GM20000 (cell line): ENCODE data around the gene PPIP5K2.
"Not testable (repeated sequence)": the region's sequence is repeated elsewhere in the genome, so short reads cannot be mapped to it uniquely, and the experiment has no call there.

ENCODE experiments used
- DNase-seq: peaks from one replicate; pipeline ENCODE4 v3.0.0; 2012; ENCODE audit warnings: low spot score
- TF ChIP-seq, protein P1 (sequence below): IDR thresholded peaks from 2 replicates; pipeline ENCODE4 v1.5.1; 2012; ENCODE audit warnings: mild to moderate bottlenecking, control low read depth; ENCODE audit errors: extremely low read depth, missing control alignments

Gene PPIP5K2

GRCh38 chr5:103217101-103217500 lies 97.0 kb downstream of the PPIP5K2 start:
- no peak for DNase-seq
- TF ChIP-seq, protein P1, sequence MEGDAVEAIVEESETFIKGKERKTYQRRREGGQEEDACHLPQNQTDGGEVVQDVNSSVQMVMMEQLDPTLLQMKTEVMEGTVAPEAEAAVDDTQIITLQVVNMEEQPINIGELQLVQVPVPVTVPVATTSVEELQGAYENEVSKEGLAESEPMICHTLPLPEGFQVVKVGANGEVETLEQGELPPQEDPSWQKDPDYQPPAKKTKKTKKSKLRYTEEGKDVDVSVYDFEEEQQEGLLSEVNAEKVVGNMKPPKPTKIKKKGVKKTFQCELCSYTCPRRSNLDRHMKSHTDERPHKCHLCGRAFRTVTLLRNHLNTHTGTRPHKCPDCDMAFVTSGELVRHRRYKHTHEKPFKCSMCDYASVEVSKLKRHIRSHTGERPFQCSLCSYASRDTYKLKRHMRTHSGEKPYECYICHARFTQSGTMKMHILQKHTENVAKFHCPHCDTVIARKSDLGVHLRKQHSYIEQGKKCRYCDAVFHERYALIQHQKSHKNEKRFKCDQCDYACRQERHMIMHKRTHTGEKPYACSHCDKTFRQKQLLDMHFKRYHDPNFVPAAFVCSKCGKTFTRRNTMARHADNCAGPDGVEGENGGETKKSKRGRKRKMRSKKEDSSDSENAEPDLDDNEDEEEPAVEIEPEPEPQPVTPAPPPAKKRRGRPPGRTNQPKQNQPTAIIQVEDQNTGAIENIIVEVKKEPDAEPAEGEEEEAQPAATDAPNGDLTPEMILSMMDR: no peak

DNA sequence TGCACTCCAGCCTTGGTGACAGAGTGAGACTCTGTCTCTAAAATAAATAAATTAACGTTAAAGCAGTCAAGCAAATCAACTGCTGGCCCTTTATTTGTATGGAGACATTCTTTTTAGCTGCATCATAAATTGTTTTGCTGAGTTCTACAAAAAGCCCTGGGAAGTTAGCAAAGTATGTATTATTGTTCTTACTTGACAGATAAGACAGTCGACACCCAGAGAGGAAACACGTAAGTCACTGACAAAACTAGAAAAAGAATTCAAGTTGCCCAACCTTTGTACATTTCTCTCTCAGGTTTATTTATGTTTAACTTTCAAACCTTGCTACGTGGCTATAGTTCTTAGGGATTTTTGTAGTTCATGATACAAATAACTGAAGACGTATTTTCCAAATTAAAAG lies 98.1 kb downstream of the PPIP5K2 start:
- TF ChIP-seq, protein P1: no peak
- no peak for DNase-seq

DNA sequence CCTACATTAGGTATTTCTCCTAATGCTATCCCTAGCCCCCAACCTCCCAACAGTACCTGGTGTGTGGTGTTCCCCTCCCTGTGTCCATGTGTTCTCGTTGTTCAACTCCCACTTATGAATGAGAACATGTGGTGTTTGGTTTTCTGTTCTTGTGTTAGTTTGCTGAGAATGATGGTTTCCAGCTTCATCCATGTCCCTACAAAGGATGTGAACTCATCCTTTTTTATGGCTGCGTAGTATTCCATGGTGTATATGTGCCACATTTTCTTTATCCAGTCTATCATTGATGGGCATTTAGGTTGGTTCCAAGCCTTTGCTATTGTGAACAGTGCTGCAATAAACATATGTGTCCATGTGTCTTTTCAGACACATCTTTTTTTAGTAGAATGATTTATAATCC lies 99.0 kb downstream of the PPIP5K2 start:
- DNase-seq: not testable (repeated sequence)

GRCh38 chr5:103223031-103223955 lies 103.2 kb downstream of the PPIP5K2 start:
- DNase-seq: no peak
- TF ChIP-seq, protein P1: no peak

DNA sequence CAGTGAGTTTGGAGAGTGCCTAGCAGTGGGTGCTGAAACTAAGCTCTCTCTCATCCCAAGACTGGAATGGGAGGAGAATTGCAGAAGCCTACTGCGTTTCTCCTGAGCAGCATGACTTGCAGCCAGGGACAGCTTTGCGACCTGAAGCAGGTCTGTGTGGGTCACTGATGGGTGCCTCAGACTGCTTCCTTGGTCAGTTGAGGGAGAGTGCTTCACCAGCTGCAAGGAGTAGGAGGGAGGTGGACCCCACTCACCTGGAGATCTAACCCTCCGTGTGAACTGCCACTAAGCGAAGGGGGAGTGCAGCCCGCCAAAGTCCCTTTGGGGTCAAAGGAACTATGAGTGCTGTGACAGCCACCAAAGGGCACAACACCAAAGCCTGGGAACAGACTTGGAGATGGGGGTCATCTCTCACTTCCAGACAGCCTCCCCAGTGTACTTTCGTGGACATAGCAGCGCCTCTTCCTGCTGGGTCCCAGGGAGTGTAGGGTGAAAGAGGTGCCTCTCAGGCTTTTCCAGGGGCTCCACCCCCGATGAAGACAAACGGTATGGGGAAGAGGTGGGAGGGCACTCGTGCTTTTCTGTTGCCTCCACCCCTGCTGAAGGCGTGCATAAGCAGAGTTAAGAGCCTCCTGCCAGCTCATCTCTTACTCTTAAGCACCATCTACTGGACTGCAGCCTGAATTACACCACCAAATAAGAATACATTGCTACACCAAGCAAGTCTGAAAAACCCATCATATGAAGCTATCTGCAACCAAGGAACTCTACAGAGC lies 104.2 kb downstream of the PPIP5K2 start:
- TF ChIP-seq, protein P1: peak; percentile 51
- DNase-seq: peak; percentile 21

DNA sequence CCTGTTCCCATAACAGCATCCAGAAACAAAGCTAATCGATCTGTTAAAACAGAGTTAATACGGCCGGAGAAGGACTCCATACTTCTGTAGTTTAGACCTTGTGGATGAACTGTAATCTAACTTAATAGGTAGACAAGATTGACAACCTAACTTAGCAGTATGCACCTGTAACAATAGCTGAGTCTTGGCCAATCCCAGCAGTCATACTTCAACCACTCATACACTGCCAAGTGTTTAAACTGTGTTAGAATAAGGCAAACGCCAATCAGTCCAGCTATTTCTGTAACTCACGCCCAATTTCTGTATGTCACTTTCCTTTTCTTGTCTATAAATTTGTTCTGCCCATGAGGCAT lies 104.8 kb downstream of the PPIP5K2 start:
- DNase-seq: no peak
- TF ChIP-seq, protein P1: no peak

- TF ChIP-seq, protein P1: no peak
- no peak for DNase-seq
These were observed 108.0 kb downstream of the PPIP5K2 start for GRCh38 chr5:103228061-103228460.
